Measurements from ENCODE around the gene MAGEF1.

MAGEF1 gene

GRCh38 chr3:184690192-184690883 lies 21.5 kb downstream of the MAGEF1 start:
- no peak for DNase-seq (ENCODE audit: low spot score)

- DNase-seq (ENCODE audit: low spot score): no peak
Observed at GRCh38 chr3:184688882-184689271, 23.0 kb downstream of the MAGEF1 start.

- no peak for DNase-seq (ENCODE audit: low spot score)
Observed at GRCh38 chr3:184688251-184688881, 23.5 kb downstream of the MAGEF1 start.

GRCh38 chr3:184687363-184688015 lies 24.4 kb downstream of the MAGEF1 start:
- no peak for DNase-seq (ENCODE audit: low spot score)

- DNase-seq (ENCODE audit: low spot score): no peak
Observed at GRCh38 chr3:184685646-184686045, 26.2 kb downstream of the MAGEF1 start.

- DNase-seq (ENCODE audit: low spot score): no peak
Observed at GRCh38 chr3:184685055-184685454, 26.8 kb downstream of the MAGEF1 start.

- no peak for DNase-seq (ENCODE audit: low spot score)
Observed at GRCh38 chr3:184683900-184684560, 27.8 kb downstream of the MAGEF1 start.

- DNase-seq (ENCODE audit: low spot score): no peak
Observed at GRCh38 chr3:184683234-184683633, 28.6 kb downstream of the MAGEF1 start.

GRCh38 chr3:184682671-184683070 lies 29.2 kb downstream of the MAGEF1 start:
- DNase-seq (ENCODE audit: low spot score): no peak

GRCh38 chr3:184680385-184681345 lies 31.2 kb downstream of the MAGEF1 start:
- no peak for DNase-seq (ENCODE audit: low spot score)

- DNase-seq (ENCODE audit: low spot score): no peak
Observed at GRCh38 chr3:184679056-184679816, 32.6 kb downstream of the MAGEF1 start.

- DNase-seq (ENCODE audit: low spot score): no peak
Observed at GRCh38 chr3:184678317-184679055, 33.4 kb downstream of the MAGEF1 start.

- DNase-seq (ENCODE audit: low spot score): no peak
Observed at GRCh38 chr3:184677344-184678316, 34.2 kb downstream of the MAGEF1 start.

GRCh38 chr3:184676927-184677326 lies 34.9 kb downstream of the MAGEF1 start:
- no peak for DNase-seq (ENCODE audit: low spot score)

GRCh38 chr3:184674626-184675025 lies 37.2 kb downstream of the MAGEF1 start:
- no peak for DNase-seq (ENCODE audit: low spot score)

GRCh38 chr3:184672977-184673870 lies 38.6 kb downstream of the MAGEF1 start:
- no peak for DNase-seq (ENCODE audit: low spot score)

- DNase-seq (ENCODE audit: low spot score): no peak
Observed at GRCh38 chr3:184672335-184672734, 39.5 kb downstream of the MAGEF1 start.

- no peak for DNase-seq (ENCODE audit: low spot score)
Observed at GRCh38 chr3:184670091-184670602, 41.7 kb downstream of the MAGEF1 start.

Measured in HuH-7.5 (cell line).